Measurements from ENCODE around the gene PNRC1.
A peak's percentile ranks its signal among the peaks of the same experiment; 100 is the strongest.

PNRC1 gene

GRCh38 chr6:89042664-89043063 lies 37.9 kb upstream of the PNRC1 start:
- DNase-seq (ENCODE audit: low read depth in 1 of 2, low spot score in 1 of 2) = no peak
- peak; percentile 78; the same call in 1 of the 2 replicates for TF ChIP-seq SPI1 (IDR thresholded peaks at IDR 0.05; ENCODE audit: borderline replicate concordance, low read depth)
- no peak for TF ChIP-seq CTCF (IDR thresholded peaks at IDR 0.05; ENCODE audit: insufficient read depth, low read length)
- Histone ChIP-seq H3K27me3 (ENCODE audit: insufficient read depth, poor library complexity, severe bottlenecking) (no peaks in the 10 kb centered on the region), H3K27ac (replicated peaks) (no peak overlapping the region), H3K4me3 (replicated peaks; ENCODE audit: insufficient read depth, low read length) (no peak overlapping the region)

GRCh38 chr6:89044328-89045010 lies 36.1 kb upstream of the PNRC1 start:
- no peak for DNase-seq (ENCODE audit: low read depth in 1 of 2, low spot score in 1 of 2)
- Histone ChIP-seq H3K27ac (replicated peaks) (peak overlapping the region; percentile 64), H3K27me3 (ENCODE audit: insufficient read depth, poor library complexity, severe bottlenecking) (no peaks in the 10 kb centered on the region), H3K4me3 (replicated peaks; ENCODE audit: insufficient read depth, low read length) (no peak overlapping the region)
- TF ChIP-seq CTCF (IDR thresholded peaks at IDR 0.05; ENCODE audit: insufficient read depth, low read length) = no peak
- no peak for TF ChIP-seq REST (IDR thresholded peaks at IDR 0.05; ENCODE audit: insufficient replicate concordance, low read depth)
- no peak for TF ChIP-seq POLR2AphosphoS5 (IDR thresholded peaks at IDR 0.05; ENCODE audit: low read depth)
- TF ChIP-seq SPI1 (IDR thresholded peaks at IDR 0.05; ENCODE audit: borderline replicate concordance, low read depth) = no peak
- TF ChIP-seq GABPA (IDR thresholded peaks at IDR 0.05; ENCODE audit: low read depth) = no peak

GRCh38 chr6:89045011-89045387 lies 35.6 kb upstream of the PNRC1 start:
- peak overlapping the region; percentile 64 for H3K27ac ChIP-seq (replicated peaks)
- H3K4me3 ChIP-seq (replicated peaks; ENCODE audit: insufficient read depth, low read length) = no peak overlapping the region
- peak; percentile 67 to 88 for DNase-seq (ENCODE audit: low read depth in 1 of 2, low spot score in 1 of 2)
- H3K27me3 ChIP-seq (ENCODE audit: insufficient read depth, poor library complexity, severe bottlenecking) = no peaks in the 10 kb centered on the region
- TF ChIP-seq REST (IDR thresholded peaks at IDR 0.05; ENCODE audit: insufficient replicate concordance, low read depth) (no peak), GABPA (IDR thresholded peaks at IDR 0.05; ENCODE audit: low read depth) (no peak), SPI1 (IDR thresholded peaks at IDR 0.05; ENCODE audit: borderline replicate concordance, low read depth) (peak; percentile 90)

GRCh38 chr6:89045576-89045975 lies 35.0 kb upstream of the PNRC1 start:
- DNase-seq (ENCODE audit: low read depth in 1 of 2, low spot score in 1 of 2) = no peak
- H3K4me3 ChIP-seq (replicated peaks; ENCODE audit: insufficient read depth, low read length) = no peak overlapping the region
- TF ChIP-seq CTCF (IDR thresholded peaks at IDR 0.05; ENCODE audit: insufficient read depth, low read length) (no peak), REST (IDR thresholded peaks at IDR 0.05; ENCODE audit: insufficient replicate concordance, low read depth) (no peak), SPI1 (IDR thresholded peaks at IDR 0.05; ENCODE audit: borderline replicate concordance, low read depth) (no peak), GABPA (IDR thresholded peaks at IDR 0.05; ENCODE audit: low read depth) (no peak), POLR2AphosphoS5 (IDR thresholded peaks at IDR 0.05; ENCODE audit: low read depth) (no peak)
- no peak overlapping the region; the same call in 1 of the 2 replicates for H3K27ac ChIP-seq (replicated peaks)
- H3K27me3 ChIP-seq (ENCODE audit: insufficient read depth, poor library complexity, severe bottlenecking) = no peaks in the 10 kb centered on the region

Data from HL-60 (cell line).